SK-N-SH treated with all-trans-retinoic acid at 6 μM for 48 hours (cell line): ENCODE data around the gene GMNN.

ENCODE experiments used
- ATAC-seq: fragments of 200-7000 bp; cut with Tn5 transposase; 3 replicates; pipeline ENCODE4 v1.9.1; 2020; ENCODE audit warnings: mild to moderate bottlenecking, moderate library complexity
- BACH2 ChIP-seq: fragments of 250-450 bp; sonication (Bioruptor Pico); IDR thresholded peaks from 2 replicates; pipeline ENCODE4 v1.9.0; 2021; ENCODE audit warnings: mild to moderate bottlenecking, borderline replicate concordance
- ESRRG ChIP-seq: fragments of 250-450 bp; sonication (Bioruptor Pico); IDR thresholded peaks from 2 replicates; pipeline ENCODE4 v1.6.1; 2021; ENCODE audit warnings: mild to moderate bottlenecking
- GLIS3 ChIP-seq: fragments of 250-450 bp; sonication (Bioruptor Pico); IDR thresholded peaks from 2 replicates; pipeline ENCODE4 v1.5.0; 2020; ENCODE audit warnings: mild to moderate bottlenecking, moderate library complexity
- ISL1 ChIP-seq: fragments of 250-450 bp; sonication (Bioruptor Pico); IDR thresholded peaks from 2 replicates; pipeline ENCODE4 v2.1.2; 2022; ENCODE audit warnings: mild to moderate bottlenecking, moderate library complexity
- OSR1 ChIP-seq: fragments of 250-450 bp; sonication (Bioruptor Pico); IDR thresholded peaks from 2 replicates; pipeline ENCODE4 v1.8.0; 2022; ENCODE audit warnings: moderate library complexity, mild to moderate bottlenecking, inconsistent platforms
- PPARA ChIP-seq: fragments of 250-450 bp; sonication (Bioruptor Pico); IDR thresholded peaks from 2 replicates; pipeline ENCODE4 v1.5.0; 2020; ENCODE audit warnings: mild to moderate bottlenecking, borderline replicate concordance
- RARB ChIP-seq: fragments of 250-450 bp; sonication (Bioruptor Pico); IDR thresholded peaks from 2 replicates; pipeline ENCODE4 v1.8.0; 2021; ENCODE audit warnings: mild to moderate bottlenecking, moderate library complexity
- SNAI2 ChIP-seq: fragments of 250-450 bp; sonication (Bioruptor Pico); IDR thresholded peaks from 2 replicates; pipeline ENCODE4 v1.5.0; 2020; ENCODE audit warnings: mild to moderate bottlenecking, moderate library complexity
- TCF4 ChIP-seq: fragments of 250-450 bp; sonication (Bioruptor Pico); IDR thresholded peaks from 2 replicates; pipeline ENCODE4 v1.8.0; 2021; ENCODE audit warnings: mild to moderate bottlenecking, moderate library complexity, borderline replicate concordance
- TOX ChIP-seq: fragments of 250-450 bp; sonication (Bioruptor Pico); IDR thresholded peaks from 2 replicates; pipeline ENCODE4 v1.8.0; 2021; ENCODE audit warnings: mild to moderate bottlenecking, moderate library complexity, borderline replicate concordance
- ZC3H10 ChIP-seq: fragments of 250-450 bp; sonication (Bioruptor Pico); IDR thresholded peaks from 2 replicates; pipeline ENCODE4 v1.5.1; 2021; ENCODE audit warnings: mild to moderate bottlenecking, moderate library complexity
- ZFP30 ChIP-seq: fragments of 450-650 bp; formaldehyde crosslinking; IDR thresholded peaks from 2 replicates; pipeline ENCODE4 v1.5.0; 2022; ENCODE audit warnings: mild to moderate bottlenecking, moderate library complexity
- ZNF565 ChIP-seq: fragments of 450-650 bp; formaldehyde crosslinking; conservative IDR thresholded peaks from 2 replicates; pipeline ENCODE4 v1.5.0; 2020; ENCODE audit warnings: low read depth, mild to moderate bottlenecking, moderate library complexity
- ZNF70 ChIP-seq: fragments of 450-650 bp; formaldehyde crosslinking; IDR thresholded peaks from 2 replicates; pipeline ENCODE4 v1.5.0; 2020; ENCODE audit warnings: mild to moderate bottlenecking, moderate library complexity
- TF ChIP-seq, protein P1 (sequence below): fragments of 250-450 bp; sonication (Bioruptor Pico); IDR thresholded peaks from 2 replicates; pipeline ENCODE4 v1.5.0; 2020; ENCODE audit warnings: mild to moderate bottlenecking, moderate library complexity
- TF ChIP-seq, protein P2 (sequence below): fragments of 250-450 bp; sonication (Bioruptor Pico); IDR thresholded peaks from 2 replicates; pipeline ENCODE4 v1.8.0; 2021; ENCODE audit warnings: low read depth, mild to moderate bottlenecking, moderate library complexity, borderline replicate concordance
- TF ChIP-seq, protein P3 (sequence below): fragments of 250-450 bp; sonication (Bioruptor Pico); IDR thresholded peaks from 2 replicates; pipeline ENCODE4 v1.8.0; 2020; ENCODE audit warnings: mild to moderate bottlenecking, moderate library complexity, borderline replicate concordance

GMNN gene

DNA sequence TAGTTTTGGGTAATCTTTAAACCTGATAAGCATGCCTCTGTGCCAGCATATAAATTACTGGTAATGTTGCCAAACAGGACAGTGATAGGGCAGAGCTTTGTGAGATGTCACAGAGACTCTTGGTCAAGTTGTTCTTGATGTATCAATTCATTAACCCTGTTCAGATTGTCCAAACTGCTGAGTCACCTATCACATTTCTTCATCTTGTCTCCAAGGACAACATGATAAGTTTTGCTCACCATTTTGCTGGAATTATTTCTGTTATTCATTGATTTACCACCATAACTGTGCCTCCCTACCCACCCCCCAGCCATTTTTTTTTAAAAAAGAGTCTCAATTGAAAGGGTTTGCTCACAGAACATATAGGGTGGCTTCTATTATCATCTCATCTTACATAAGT lies 19.5 kb upstream of the GMNN start (continued):
- TF ChIP-seq, protein P1, sequence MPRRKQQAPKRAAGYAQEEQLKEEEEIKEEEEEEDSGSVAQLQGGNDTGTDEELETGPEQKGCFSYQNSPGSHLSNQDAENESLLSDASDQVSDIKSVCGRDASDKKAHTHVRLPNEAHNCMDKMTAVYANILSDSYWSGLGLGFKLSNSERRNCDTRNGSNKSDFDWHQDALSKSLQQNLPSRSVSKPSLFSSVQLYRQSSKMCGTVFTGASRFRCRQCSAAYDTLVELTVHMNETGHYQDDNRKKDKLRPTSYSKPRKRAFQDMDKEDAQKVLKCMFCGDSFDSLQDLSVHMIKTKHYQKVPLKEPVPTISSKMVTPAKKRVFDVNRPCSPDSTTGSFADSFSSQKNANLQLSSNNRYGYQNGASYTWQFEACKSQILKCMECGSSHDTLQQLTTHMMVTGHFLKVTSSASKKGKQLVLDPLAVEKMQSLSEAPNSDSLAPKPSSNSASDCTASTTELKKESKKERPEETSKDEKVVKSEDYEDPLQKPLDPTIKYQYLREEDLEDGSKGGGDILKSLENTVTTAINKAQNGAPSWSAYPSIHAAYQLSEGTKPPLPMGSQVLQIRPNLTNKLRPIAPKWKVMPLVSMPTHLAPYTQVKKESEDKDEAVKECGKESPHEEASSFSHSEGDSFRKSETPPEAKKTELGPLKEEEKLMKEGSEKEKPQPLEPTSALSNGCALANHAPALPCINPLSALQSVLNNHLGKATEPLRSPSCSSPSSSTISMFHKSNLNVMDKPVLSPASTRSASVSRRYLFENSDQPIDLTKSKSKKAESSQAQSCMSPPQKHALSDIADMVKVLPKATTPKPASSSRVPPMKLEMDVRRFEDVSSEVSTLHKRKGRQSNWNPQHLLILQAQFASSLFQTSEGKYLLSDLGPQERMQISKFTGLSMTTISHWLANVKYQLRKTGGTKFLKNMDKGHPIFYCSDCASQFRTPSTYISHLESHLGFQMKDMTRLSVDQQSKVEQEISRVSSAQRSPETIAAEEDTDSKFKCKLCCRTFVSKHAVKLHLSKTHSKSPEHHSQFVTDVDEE (CRISPR knock-in tag), result no peak
- TF ChIP-seq GLIS3 (CRISPR knock-in tag), result no peak
- TF ChIP-seq, all 23 proteins: peak for 0

DNA sequence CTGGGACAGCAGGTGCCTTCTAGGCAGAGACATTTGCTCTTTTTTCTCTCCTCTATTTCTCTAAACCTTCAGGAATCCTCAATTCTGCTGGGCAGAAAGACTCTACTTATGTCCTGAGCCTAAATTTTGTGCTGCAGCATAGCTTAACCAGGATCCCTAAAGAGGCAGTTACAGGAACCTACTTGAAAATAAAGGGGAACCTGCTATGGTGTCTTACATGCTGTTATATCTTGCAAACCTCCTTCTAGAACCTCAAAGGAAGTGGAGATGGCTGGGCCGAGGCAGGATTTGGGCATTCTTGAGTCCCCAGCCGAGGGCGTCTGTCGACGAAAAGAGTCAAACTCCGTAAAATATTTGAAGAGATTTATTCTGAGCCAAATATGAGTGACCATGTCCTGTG lies 17.1 kb upstream of the GMNN start:
- no peak for ATAC-seq
- TF ChIP-seq TOX, result no peak
- TF ChIP-seq ZNF565 (CRISPR knock-in tag), result no peak
- TF ChIP-seq, protein P2, sequence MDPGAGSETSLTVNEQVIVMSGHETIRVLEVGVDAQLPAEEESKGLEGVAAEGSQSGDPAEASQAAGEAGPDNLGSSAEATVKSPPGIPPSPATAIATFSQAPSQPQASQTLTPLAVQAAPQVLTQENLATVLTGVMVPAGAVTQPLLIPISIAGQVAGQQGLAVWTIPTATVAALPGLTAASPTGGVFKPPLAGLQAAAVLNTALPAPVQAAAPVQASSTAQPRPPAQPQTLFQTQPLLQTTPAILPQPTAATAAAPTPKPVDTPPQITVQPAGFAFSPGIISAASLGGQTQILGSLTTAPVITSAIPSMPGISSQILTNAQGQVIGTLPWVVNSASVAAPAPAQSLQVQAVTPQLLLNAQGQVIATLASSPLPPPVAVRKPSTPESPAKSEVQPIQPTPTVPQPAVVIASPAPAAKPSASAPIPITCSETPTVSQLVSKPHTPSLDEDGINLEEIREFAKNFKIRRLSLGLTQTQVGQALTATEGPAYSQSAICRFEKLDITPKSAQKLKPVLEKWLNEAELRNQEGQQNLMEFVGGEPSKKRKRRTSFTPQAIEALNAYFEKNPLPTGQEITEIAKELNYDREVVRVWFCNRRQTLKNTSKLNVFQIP (CRISPR knock-in tag), result no peak
- TF ChIP-seq TCF4 (CRISPR knock-in tag), result no peak
- no peak for TF ChIP-seq RARB (CRISPR knock-in tag)
- no peak for TF ChIP-seq ZC3H10 (CRISPR knock-in tag)
- TF ChIP-seq ZFP30 (CRISPR knock-in tag), result no peak
- TF ChIP-seq, protein P1 (CRISPR knock-in tag), result no peak

DNA sequence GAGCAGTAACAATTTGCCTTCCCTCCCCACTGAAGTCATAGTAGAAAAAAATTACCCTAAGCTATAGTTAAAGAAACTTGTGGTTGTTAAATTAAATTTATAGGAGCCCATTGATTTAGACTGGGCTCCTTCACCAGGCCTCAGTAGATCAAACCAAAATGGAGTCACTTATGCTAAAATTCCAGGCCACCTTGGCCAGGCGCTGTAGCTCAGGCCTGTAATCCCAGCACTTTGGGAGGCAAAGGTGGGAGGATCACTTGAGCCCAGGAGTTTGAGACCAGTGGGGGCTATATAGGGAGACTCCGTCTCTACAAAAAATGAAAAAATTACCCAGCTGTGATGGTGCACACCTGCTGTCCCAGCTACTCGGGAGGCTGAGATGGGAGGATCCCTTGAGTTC lies 15.0 kb upstream of the GMNN start:
- TF ChIP-seq TOX (no peak), ISL1 (CRISPR knock-in tag) (no peak), SNAI2 (CRISPR knock-in tag) (no peak), TCF4 (CRISPR knock-in tag) (no peak), OSR1 (CRISPR knock-in tag) (no peak), ZNF70 (CRISPR knock-in tag) (no peak), ZC3H10 (CRISPR knock-in tag) (no peak), PPARA (CRISPR knock-in tag) (no peak), GLIS3 (CRISPR knock-in tag) (no peak), ZFP30 (CRISPR knock-in tag) (no peak), BACH2 (CRISPR knock-in tag) (no peak)
- TF ChIP-seq, protein P2 (CRISPR knock-in tag), result no peak
- TF ChIP-seq, protein P3, sequence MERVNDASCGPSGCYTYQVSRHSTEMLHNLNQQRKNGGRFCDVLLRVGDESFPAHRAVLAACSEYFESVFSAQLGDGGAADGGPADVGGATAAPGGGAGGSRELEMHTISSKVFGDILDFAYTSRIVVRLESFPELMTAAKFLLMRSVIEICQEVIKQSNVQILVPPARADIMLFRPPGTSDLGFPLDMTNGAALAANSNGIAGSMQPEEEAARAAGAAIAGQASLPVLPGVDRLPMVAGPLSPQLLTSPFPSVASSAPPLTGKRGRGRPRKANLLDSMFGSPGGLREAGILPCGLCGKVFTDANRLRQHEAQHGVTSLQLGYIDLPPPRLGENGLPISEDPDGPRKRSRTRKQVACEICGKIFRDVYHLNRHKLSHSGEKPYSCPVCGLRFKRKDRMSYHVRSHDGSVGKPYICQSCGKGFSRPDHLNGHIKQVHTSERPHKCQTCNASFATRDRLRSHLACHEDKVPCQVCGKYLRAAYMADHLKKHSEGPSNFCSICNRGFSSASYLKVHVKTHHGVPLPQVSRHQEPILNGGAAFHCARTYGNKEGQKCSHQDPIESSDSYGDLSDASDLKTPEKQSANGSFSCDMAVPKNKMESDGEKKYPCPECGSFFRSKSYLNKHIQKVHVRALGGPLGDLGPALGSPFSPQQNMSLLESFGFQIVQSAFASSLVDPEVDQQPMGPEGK (CRISPR knock-in tag), result no peak
- no peak for ATAC-seq

DNA sequence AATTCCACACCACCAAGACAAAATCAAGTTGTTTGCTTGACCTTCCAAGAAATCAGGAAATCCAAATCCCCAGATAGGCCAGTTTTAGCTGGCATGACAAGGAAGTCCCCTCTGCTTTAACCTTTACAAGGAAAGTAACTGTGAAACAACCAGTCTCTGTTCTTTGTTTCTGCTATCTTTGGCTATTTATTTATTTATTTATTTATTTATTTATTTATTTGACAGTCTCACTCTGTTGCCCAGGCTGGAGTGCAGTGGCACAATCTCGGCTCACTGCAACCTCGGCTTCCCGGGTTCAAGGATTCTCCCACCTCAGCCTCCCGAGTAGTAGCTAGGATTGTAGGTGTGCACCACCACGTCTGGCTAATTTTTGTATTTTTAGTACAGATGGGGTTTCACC lies 14.5 kb upstream of the GMNN start:
- no peak for TF ChIP-seq RARB (CRISPR knock-in tag)
- TF ChIP-seq ESRRG, result no peak
- TF ChIP-seq BACH2 (CRISPR knock-in tag), result no peak
- TF ChIP-seq, protein P1 (CRISPR knock-in tag), result no peak
- no peak for TF ChIP-seq PPARA (CRISPR knock-in tag)
- no peak for ATAC-seq
